ENCODE data around the gene MGAT4A.

DNA sequence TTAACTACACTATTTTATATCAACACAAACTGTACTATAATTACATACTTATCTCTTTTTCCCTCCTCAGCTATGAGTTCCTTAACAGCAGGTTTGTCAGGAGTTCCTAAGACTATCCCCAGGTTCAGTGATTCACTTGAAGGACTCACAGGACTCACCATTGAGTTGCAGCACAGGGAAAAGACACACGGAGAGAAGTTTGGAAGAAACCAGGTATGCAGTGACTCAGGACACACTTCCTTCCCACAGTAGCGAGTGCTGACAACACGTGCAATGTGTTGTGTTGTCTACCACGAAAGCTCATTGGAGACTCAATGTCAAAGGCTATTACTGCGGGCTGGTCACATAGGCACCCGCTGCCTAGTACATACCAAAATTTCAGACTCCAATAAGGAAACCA lies 32.0 kb downstream of the MGAT4A start:
- TF ChIP-seq, protein P1, sequence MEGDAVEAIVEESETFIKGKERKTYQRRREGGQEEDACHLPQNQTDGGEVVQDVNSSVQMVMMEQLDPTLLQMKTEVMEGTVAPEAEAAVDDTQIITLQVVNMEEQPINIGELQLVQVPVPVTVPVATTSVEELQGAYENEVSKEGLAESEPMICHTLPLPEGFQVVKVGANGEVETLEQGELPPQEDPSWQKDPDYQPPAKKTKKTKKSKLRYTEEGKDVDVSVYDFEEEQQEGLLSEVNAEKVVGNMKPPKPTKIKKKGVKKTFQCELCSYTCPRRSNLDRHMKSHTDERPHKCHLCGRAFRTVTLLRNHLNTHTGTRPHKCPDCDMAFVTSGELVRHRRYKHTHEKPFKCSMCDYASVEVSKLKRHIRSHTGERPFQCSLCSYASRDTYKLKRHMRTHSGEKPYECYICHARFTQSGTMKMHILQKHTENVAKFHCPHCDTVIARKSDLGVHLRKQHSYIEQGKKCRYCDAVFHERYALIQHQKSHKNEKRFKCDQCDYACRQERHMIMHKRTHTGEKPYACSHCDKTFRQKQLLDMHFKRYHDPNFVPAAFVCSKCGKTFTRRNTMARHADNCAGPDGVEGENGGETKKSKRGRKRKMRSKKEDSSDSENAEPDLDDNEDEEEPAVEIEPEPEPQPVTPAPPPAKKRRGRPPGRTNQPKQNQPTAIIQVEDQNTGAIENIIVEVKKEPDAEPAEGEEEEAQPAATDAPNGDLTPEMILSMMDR (IDR thresholded peaks at IDR 0.05) = no peak
- no peak for TF ChIP-seq EP300 (IDR thresholded peaks at IDR 0.05)
- TF ChIP-seq POLR2A (IDR thresholded peaks at IDR 0.05) = no peak
